GM19023 (cell line): Measurements from ENCODE around the gene CXCR2.
"Not testable (repeated sequence)": the region's sequence is repeated elsewhere in the genome, so short reads cannot be mapped to it uniquely, and the experiment has no call there.

Source experiments
- ATAC-seq: cut with Tn5 transposase; IDR thresholded peaks from one replicate; pipeline ENCODE4 v1.9.1; 2021; ENCODE audit warnings: mild to moderate bottlenecking, moderate library complexity; ENCODE audit not compliant: unreplicated experiment

The CXCR2 gene

GRCh38 chr2:218129458-218130135, 3.8 kb downstream of the CXCR2 start:
- no peak for ATAC-seq

GRCh38 chr2:218130377-218130776, 4.5 kb downstream of the CXCR2 start:
- ATAC-seq = no peak

- ATAC-seq = no peak
These were observed 5.0 kb downstream of the CXCR2 start for GRCh38 chr2:218130822-218131221.

DNA sequence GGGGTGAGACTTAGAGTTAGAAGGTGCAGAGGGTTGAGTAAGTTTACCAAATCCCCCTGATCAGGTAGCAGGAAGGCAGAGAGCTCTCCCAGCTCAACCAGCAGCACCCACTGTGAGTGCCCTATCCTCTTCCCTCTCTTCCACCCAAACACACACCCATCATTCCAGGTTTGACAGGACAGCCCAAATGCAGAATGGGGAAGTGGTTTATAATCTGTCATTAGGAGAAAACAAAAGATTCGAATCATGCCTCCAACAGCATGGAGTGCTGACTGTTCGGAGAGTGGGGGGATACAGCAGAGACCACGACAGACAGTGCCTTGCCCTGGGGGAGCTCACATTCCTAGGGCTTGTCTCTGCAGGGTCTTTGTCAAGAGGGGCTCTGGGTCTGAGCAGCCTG, 11.7 kb downstream of the CXCR2 start:
- ATAC-seq = no peak

- no peak for ATAC-seq
These were observed 12.2 kb downstream of the CXCR2 start for GRCh38 chr2:218138047-218138446.

DNA sequence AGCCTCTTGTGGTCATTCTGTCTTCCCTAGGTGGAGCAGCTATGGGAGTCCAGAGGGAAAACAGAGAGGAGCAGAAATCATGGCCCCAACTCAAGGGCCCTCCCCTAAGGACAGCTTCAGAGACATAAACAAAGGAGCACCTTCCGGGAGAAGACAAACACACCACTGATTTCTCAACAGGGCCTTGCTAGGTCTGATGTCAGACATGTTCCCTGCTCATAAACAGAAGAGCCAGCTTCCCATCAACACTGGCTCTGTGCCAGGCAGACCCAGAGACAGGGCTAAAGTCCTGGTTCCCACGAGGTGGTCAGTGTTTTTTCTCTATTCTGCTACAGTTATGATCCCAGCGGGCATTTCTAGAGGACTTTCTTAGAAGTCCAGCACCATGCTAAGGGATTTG, 19.3 kb downstream of the CXCR2 start:
- ATAC-seq = no peak

- no peak for ATAC-seq
These were observed 20.2 kb downstream of the CXCR2 start for GRCh38 chr2:218146056-218146455.

DNA sequence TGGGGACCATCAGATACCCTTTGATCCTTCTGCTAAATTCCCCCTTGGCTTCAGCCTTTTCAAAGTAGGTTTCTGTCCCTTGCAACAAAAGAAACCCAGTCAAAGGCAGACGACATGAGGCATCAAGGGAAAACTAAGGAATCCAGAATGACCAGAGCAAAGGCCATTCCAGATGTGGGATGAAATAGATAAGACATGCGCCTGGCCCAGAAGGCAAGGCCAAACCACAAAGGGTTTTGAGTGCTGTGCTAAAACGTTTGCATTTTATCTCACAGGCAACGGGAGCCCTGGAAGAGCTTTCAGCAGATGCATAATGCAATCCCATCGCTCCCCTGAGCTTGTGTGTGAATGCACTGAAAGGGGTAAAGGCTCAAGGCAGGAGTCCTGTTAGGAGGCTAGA, 23.3 kb downstream of the CXCR2 start:
- no peak for ATAC-seq

GRCh38 chr2:218149848-218150440, 24.1 kb downstream of the CXCR2 start:
- no peak for ATAC-seq

DNA sequence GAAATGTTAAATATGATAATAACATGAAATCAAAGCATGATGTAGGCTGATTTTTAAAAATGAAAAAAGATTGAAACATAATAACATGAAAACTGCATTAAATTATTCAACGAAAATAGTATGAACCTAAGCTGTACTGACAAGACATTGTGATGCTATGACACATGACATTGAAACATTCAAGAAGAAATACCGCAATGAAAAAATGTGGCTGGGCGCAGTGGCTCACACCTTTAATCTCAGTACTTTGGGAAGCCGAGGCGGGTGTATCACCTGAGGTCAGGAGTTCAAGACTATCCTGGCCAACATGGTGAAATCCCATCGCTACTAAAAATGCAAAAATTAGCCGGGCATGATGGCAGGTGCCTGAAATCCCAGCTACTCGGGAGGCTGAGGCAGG, 26.3 kb downstream of the CXCR2 start:
- no peak for ATAC-seq

DNA sequence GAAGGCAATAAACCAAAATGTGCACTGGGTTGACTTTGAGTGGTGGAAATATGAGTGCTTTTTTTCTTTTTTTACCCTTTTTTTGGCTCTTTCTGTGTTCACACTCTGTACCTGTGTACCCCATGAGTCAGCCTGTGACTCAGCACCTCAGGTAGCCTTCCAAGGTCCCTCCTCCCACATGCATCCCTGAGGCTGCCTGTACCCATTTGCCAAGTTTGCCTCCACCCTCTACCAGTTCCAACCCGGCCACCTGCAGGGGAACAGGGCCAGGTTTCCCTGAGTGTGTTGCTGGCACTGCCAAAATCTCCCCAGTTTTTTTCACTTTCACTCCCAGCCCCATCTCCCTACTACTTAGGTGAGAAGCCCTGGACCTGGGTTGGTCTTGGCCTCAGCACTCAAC, 26.9 kb downstream of the CXCR2 start:
- ATAC-seq = no peak

- no peak for ATAC-seq
These were observed 30.2 kb downstream of the CXCR2 start for GRCh38 chr2:218155953-218156479.

GRCh38 chr2:218161644-218162043, 35.8 kb downstream of the CXCR2 start:
- ATAC-seq = no peak

GRCh38 chr2:218162814-218163213, 37.0 kb downstream of the CXCR2 start:
- no peak for ATAC-seq

DNA sequence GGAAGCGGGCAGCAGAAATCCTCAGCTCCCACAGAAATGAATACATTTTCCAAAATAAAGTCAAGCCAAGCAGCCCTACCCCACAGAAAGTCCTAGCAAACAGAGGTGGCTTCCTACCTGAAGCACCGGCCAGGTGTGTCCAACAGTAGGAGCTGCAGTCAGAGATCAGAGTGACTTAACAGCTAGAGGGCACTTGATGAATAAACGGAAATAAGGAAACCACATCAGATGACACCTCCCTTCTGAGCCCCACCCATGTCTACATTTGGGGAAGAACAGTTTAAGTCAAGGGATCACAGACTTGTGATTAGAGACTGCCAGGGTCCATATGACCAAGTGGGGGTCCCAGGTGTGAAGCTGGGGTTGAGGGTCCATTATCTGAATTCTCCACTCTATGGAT, 41.0 kb downstream of the CXCR2 start, which contains the start of gene CXCR1:
CXCR1 (minus strand) TSS at position 172 of the 400 bp plus-strand sequence. CDS start 1,751 bp downstream, outside the sequence.
- ATAC-seq = no peak

GRCh38 chr2:218168016-218168415, 42.2 kb downstream of the CXCR2 start:
- ATAC-seq = no peak

DNA sequence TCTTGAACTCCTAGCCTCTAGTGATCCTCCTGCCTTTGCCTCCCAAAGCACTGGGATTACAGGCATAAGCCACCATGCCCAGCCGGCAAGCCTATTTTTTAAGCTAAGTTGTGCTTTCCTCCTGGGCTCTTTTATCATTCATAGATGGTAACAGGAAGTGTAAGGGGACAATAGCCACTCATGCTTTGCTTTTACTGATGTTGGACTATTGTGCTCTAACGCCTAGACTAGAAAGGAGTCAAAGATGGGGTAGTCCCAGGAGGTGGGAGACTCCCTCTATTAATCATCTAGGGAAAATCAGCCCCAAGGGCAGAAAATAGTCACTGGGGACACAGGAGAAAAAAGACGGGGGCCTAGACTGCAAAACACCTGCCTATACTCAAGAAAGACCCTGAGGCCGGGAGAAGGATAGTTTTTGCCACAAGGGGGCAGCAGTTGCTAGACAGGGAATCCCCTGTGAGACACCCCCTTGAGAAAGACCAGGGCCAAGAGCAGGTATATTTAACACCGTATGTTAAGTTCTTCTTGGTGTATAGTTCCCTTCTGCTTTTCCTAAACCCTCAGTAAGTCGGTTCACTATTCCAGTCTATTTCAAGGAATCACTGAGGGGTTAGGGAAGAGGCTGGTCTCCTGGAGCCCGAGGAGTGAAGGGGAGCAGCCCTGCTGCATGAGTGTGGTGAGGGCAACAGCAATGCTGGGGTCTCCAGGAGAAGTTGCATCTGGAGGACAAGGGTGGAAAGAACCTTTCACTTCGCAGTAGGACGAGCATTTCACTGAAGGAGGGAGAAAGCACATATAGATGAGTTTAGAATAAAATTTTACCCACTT, 43.0 kb downstream of the CXCR2 start:
- peak; percentile 72 for ATAC-seq

GRCh38 chr2:218169757-218170546, 44.1 kb downstream of the CXCR2 start:
- no peak for ATAC-seq

DNA sequence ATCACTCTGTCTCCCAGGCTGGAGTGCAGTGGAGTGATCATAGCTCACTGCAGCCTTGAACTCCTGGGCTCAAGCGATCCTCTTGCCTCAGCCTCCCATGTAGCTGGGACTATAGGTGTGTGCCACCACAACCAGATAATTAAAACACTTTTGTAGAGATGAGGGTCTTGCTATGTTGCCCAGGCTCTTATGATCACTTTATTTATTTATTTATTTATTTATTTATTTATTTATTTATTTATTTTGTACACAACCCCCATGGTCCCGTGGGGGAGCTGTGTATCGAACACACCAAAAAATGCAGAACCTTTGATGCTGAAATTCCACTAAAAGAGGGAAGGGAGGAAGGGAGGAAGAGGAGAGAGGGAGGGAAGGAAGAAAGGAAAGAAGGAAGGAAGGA, 45.9 kb downstream of the CXCR2 start:
- not testable (repeated sequence) for ATAC-seq

GRCh38 chr2:218172845-218173244, 47.0 kb downstream of the CXCR2 start:
- ATAC-seq = no peak

DNA sequence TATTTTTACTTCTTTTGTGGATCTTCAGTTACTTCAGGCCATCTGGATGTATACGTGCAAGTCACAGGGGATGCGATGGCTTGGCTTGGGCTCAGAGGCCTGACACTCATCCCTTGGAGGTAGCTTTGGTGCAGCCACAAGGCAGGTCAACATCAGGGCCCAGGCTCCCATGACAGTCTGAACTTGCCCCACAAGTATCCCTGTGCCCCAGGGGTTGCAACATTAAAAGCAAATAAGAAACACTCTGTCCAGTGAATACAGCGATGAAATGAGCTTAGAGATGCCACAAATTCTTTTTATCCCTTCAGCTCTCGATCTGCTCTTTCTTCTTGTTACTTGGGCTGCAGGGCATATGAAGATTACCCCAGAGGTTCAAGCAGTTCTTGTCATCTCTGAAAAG, 54.0 kb downstream of the CXCR2 start:
- ATAC-seq = no peak
